ENCODE measurements around the gene NTN4.
"Not testable (repeated sequence)": the region's sequence is repeated elsewhere in the genome, so short reads cannot be mapped to it uniquely, and the experiment has no call there.

Gene NTN4
- total RNA-seq: 0.46 to 2.7 (median 0.56) reads per million in 4 donors

DNA sequence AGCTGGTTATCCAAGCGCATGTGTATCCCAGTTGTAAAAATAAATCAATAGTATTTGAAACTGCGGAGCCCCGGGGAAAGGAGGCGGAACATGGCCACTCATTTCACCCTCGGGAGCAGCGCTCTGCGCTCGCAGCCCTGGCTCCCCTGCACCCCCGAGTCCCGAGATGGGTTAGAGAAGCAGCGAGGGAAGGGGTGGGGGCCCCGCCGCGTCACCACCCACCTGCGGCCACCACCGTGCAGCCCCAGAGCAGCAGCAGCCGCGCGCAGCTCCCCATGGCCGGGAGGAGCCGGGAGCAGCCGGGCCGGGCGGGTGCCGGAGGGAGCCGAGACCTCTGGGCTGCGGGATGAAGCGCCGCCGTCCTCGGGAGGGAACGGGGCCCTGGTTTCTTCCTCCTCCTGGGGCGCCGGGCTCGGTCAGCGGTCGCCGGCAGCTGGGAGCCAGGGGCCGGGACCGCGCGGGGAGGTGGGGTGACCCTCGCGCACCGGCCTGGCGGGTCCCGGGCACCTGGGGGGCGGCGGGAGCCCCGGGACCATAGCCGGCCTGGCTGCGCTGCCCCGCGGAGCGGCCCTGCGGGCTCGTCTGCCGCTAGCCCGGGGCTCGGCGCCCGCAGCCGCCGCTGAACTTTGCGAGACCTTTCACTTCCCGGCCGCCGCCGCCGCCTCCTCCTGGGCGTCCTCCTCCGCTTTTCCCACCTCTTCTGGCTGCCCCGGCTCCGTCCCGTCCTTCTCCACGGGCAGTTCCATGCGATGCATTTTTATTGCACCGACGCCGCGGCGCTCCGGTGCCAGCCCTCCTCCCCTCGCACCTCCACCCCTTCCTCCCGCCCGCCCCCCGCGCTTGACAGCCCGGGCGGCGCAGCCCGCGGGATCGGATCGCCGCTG is at the start of gene NTN4:
TSS of gene NTN4 (minus strand) at position 732 of the 884 bp plus-strand sequence. CDS start at position 277, 455 bp downstream.
- DNase-seq: peak in 1 of 5 donors; percentile 15

DNA sequence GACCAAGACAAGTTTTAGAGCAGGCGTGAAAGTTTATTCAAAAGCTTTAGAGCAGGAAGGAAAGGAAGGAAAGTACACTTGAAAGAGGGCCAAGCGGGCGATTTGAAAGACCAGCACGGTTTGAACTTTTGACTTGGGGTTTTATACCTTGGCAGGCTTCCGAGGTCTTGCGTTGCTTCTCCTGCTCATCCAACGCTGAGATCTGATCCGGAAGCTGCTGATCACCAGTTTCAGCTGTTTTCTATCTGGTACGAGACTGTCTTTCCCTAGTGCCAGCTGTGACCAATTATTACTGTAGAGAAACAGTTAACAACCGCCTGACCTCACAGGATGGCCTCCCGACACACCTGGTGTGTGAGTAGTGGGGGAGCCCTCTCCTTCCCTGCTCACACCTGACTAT is 47.6 kb upstream of the NTN4 start:
- no peak for DNase-seq

DNA sequence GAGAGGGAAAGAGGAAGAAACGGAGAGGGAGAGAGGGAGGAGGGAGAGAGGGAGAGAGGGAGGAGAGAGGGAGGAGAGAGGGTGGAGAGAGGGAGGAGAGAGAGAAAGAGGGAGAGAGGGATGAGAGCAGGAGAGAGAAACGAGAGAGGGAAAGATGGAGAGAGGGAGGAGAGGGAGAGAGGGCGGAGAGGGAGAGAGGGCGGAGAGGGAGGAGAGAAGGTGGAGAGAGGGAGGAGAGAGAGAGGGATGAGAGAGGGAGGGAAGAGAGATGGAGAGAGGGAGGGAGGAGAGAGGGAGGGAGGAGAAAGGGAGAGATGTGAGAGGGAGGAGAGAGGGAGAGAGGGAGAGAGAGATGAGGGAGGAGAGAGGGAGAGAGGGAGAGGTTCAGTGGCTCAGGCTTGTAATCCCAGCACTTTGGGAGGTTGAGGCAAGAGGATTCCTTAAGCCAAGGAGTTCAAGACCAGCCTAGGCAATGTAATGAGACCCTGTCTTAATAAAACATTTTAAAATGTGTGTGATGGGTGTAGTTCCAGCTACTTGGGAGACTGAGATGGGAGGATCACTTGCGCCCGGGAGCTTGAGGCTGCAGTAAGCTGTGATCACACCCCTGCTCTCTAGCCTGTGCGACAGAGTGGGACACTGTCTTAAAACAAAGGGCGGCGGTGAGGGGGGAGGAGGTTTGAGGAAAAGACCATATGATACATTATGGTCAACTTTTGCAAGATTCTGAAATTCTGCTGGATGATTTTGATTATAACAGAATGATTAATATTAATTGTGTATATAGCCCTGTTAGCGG is 46.9 kb upstream of the NTN4 start:
- DNase-seq: no peak

DNA sequence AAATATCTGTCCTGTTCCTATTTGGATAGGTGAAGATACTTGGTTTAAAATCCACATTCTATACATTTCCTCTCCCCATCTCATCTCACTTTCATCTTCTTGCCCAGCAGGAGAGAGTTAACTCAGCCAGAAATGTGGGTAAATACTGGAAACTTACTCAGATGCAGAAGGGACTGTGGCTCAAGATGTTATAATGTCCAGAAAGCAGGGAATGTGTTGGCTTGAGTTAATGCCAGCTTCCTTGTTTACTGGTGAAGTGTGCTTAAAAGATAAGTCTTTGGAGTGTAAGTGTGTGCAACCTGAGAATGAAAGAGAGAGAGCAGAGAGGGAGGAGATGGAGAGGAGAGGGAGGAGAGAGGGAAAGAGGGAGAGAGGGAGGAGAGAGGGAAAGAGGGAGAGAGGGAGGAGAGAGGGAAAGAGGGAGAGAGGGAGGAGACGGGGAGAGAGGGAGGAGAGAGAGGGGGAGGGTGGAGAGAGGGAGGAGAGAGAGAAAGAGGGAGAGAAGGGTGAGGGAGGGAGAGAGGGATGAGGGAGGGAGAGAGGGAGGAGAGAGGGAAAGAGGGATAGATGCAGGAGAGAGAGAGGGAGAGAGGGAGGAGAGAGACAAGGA is 46.2 kb upstream of the NTN4 start:
- no peak for DNase-seq

DNA sequence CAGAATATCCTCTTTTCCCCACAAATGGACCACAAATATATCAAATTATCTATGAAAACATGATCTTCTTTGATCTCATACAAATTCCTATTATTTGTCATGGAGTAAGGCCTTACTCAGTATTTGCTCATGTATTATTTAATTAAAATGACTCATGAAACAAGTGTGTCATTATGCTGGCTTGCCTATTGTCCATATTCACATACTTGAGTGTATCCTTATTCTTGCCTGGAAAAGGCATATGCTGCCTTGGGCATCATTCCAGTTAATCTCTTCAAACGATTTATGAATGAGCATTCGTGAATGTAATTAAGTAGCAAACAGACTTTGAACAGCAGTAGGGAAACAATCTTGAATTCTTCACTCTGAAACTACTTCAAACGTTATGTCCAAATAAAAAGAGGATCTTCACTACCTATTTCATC is 45.6 kb upstream of the NTN4 start:
- DNase-seq: no peak

GRCh38 chr12:95834572-95834971 is 44.0 kb upstream of the NTN4 start:
- DNase-seq: no peak

DNA sequence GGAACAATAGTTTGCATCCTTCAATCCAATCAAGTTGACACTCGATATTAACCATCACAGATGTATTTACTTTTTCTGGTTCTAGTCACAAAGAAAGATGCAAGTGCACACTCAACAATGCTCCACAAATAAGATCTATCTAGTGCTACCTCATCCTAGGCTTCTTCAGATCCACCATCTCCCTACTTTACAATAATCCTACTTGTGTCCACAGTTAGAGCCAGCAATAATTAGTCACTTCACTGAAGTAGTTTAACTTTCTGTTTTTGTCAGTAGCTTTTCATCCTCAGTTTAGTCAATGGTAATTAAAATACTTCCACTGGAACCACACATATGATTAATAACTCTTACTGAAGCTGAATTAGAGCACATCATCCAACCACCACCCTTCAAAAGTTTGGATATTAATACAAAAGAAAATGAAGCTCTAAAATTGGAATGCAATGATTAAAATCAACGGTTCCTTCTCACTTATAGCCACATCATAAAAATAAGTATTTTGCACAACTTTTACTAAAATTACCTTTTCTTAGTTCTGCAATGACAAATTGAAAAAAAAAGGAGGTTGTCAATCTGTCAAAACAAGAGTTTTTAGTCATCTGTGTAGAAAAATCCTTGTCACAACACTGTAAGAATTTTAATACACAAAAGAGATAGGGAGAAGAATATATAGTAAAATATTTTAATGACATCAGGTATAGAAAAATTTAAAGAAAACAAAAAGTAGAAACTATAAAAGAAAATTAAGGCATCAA is 39.9 kb upstream of the NTN4 start:
- no peak for DNase-seq

DNA sequence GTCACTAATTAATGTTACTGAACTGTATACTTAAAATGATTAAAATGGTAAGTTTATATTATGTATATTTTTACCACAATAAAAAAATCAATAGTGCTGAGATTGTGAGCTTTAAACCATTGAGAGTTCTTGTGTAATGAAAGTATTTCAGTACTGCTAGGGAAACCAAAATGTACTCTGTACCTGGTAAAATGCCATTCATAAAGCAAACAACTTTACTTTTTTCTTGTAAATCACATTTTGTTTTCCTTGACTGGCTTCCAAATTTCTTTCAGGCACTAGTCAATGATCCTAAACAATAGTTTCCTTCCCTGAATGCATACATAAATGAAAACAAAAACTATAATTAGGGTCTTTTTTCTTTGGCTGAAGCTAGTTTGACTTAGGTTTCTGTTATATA is 38.8 kb upstream of the NTN4 start:
- DNase-seq: no peak

- DNase-seq: no peak
These were observed 29.6 kb upstream of the NTN4 start for GRCh38 chr12:95820096-95820703.

- no peak for DNase-seq
These were observed 25.2 kb upstream of the NTN4 start for GRCh38 chr12:95815632-95816212.

DNA sequence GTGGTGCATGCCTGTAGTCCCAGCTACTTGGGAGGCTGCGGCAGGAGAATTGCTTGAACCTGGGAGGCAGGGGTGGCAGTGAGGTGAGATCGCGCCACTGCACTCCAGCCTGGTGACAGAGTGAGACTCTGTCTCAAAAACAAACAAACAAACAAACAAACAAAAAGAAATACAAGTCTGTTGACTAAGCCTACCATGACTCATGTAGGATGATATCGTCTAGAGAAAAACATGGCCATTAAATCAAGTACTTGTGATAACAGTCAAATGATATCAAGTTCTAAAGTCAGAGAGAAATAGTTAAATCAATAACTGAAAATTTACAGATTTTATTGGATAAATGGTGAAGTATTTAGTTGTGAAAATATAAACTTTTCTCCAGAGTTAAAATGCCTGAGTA is 21.6 kb upstream of the NTN4 start:
- DNase-seq: not testable (repeated sequence)

GRCh38 chr12:95810411-95810810 is 19.8 kb upstream of the NTN4 start:
- no peak for DNase-seq

DNA sequence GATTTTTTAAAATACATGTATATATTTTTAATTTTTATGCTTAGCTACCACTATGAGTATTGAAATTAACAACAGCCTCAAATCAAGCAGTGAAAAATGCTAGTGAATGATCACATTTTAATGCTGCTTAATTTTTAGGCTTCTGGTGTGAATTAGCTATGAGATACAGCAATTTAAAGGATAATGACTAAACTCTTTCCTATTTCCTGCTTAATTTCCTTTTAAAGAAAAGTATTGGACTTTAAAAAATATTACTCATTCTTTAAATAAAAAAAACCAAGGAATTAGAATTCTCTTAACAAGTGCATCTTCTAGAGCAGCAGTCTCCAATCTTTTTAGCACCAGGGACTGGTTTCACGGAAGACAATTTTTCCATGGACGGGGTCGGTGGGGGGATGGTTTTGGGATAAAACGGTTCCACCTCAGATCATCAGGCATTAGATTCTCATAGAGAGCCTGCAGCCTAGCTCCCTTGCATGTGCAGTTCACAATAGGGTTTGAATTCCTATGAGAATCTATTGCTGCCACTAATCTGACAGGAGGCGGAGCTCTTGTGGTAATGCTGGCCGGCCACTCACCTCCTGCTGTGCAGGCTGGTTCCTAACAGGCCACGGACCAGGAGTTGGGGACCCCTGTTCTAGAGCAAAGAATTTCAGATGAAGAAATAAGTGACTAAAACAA is 18.6 kb upstream of the NTN4 start:
- no peak for DNase-seq

- DNase-seq: no peak
These were observed 17.6 kb upstream of the NTN4 start for GRCh38 chr12:95808146-95808545.

DNA sequence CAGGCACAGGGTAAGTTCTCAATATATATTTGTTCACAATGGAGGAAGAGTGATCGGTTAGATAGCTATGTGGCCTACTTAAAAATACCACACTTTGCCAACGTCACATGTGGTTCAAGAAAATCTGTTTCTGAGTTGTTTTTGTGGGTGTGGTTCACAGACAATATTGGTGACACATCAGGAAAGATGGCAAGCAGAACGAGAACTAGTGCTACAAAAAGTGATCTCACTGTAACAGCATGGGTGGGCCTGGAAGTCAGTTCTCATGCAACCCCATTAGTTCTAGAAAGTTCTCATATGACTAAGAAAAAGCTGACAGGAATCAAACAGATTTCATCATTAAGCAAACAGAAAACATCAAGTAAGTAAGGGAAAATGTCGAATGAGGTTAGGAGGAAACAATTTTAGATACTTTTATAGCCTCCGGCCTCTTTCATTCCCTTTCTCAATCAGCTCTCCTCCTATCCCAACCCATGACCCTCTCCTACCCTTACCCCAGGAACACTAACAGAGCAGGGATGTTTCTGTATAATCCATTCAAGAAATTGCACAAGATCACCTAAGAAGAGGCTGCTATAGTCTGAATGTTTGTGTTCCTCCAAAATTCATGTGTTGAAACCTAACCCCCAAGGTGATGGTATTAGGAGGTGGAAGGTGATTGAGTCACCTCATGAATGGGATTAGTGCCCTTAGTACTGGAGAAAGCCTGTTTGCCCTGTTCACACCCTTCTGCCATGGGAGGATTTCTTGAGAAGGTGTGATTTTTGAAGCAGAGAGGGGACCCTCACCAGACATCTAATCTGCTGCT is 15.5 kb upstream of the NTN4 start:
- peak in 1 of 5 donors; percentile 32 for DNase-seq

- no peak for DNase-seq
These were observed 13.7 kb upstream of the NTN4 start for GRCh38 chr12:95804291-95804690.

DNA sequence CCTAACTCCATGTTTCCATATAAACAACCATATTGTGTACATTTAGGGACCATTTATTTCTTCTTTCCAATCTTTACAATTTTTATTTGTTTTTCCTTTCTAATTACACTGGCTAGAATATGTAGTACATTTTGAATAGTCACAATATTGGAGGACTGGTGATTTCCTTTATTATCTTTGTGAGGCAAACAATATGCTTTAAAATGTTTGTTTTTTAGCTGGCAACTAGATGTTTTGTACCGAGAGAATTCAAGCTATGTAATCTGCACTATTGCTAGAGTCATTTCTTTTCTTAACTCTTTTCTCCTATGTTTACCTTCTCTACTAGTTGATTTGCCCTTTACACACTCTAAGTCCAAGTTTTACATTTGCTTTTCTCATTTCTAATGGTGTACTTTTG is 13.3 kb upstream of the NTN4 start:
- DNase-seq: no peak

DNA sequence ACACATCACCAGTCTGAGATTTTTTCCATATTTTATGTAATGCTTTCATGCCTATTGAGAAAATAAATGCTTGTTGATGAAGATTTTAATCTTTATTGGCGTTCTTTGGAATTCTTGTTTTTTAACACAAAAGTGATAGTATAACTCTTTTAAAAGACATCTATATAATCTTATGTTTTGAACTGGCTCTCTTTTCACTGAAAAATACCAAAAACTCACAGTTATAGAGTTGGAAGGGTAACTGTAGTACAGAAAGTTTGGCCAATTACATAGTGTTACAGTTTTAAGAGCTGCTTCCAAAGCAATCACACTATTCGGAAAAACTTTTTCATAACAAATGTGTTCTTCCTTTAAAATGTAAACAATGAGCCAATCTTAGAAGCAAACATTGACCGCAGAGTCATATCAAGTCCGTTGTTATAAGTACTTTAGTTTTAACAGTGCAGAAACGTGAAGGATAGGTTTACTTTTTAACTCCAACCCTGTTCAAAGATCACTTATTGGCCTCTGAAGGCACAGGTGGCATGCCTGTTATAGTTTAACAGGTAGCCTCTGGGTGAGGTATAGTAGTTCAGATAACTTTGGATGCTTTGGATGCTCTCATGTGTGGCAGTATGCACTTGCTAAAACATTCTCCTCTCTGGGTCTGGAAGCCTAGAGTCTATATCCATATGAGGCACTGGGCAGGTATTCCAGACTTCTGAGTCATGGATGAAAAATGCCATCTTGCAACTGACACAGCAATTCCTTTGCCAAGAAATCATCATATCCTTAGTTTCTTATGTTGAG is 12.1 kb upstream of the NTN4 start:
- no peak for DNase-seq

- no peak for DNase-seq
These were observed 6.4 kb upstream of the NTN4 start for GRCh38 chr12:95796982-95797289.
